HG02970 (cell line): ENCODE measurements around the gene TMEM108.

ENCODE experiments used
- ATAC-seq: cut with Tn5 transposase; IDR thresholded peaks from one replicate; pipeline ENCODE4 v1.9.1; 2021; ENCODE audit warnings: mild to moderate bottlenecking, moderate library complexity, moderate number of reproducible peaks; ENCODE audit not compliant: unreplicated experiment, low FRiP score

Gene TMEM108

GRCh38 chr3:133269393-133269792, 231.2 kb downstream of the TMEM108 start:
- no peak for ATAC-seq

DNA sequence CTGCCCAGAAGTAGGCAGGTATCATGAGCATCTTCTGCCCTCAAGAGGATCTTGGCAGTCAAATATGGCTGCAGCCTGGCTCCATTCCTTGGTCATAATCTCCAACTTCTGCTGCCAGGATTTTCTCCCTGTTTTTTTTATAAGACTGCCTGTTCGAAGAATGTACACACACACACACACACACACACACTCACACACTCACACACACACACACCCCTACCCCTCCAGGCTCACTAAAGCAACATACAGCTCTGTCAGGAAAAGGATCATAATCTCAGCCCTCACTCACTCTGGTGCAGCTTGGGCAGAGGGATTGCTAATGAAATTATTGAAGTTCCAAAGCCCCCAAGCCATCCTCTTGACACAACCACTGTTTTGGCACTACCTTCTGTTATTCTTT, 232.4 kb downstream of the TMEM108 start:
- ATAC-seq, result no peak

- ATAC-seq, result no peak
Observed at GRCh38 chr3:133271042-133271441, 232.9 kb downstream of the TMEM108 start.

GRCh38 chr3:133271539-133271938, 233.3 kb downstream of the TMEM108 start:
- ATAC-seq, result no peak

- no peak for ATAC-seq
Observed at GRCh38 chr3:133273346-133273745, 235.2 kb downstream of the TMEM108 start.

DNA sequence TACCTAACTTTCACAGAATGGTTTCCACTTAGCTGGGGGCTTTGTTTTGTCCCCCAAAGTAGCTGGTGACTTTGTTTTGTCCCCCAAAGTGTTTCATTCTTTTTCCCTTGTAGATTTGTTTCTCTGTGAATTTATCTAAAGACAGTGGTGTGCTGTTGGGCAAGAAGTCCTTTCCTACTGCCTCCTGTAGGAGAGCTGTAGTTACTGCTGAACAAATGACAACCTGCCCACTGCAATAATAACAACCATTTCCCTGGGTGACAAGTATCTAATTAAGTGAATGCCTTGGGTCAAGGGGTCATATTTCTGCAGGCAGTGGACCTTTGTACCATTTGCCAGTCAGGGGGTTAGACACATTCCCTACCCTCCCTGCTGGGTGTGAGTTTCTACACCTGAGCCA, 236.3 kb downstream of the TMEM108 start:
- no peak for ATAC-seq

GRCh38 chr3:133276594-133276993, 238.4 kb downstream of the TMEM108 start:
- no peak for ATAC-seq

DNA sequence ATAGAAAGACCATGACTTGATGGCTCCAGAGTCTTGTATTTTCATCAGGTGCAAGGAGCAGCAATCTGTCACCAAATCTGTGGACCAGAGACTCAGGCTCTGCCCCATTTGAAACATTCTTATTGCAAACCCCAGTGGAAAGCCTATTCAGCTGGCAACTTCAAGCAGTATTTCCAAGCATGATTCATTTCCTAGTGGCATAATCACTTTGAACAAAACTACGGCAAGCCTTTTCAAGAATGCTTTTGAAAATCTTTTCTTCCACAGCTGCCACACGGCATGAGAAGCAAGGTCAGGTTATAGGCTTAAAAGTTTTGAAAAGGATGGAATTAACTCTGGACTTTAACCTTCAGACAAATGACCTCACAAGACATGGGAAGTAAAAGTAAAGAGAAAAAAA, 239.6 kb downstream of the TMEM108 start:
- ATAC-seq, result no peak

DNA sequence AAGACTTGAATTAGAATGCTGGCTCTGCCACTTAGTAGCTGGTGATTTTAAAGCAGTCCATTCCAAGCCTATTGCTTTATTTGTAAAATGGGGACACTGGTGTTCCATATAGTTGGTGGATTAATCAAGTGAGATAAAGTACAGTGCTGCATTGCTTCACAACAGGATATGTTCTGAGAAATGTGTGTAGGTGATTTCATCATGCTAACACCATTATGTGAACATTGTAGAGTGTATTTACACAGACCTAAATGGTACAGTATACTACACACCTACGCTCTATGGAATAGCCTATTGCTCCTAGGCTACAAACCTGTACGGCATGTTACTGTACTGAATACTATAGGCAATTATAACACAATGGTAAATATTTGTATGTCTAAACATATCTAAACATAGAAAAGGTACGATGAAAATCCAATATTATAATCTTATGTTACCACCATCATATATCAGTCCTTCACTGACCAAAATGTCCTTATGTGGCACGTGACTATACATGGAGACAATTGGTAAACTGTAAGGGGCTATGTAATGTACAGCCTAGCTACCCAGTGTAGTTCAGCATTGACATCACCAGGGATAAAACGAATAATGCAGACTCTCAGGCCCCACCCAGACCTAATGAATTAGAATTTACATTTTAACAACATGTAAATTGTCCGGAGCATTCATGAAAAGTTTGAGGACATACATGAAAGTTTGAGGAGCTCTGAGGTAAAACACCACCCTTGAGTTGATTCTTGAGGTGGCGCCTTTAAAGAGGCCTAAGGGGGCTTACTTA, 240.3 kb downstream of the TMEM108 start:
- ATAC-seq, result no peak

- no peak for ATAC-seq
Observed at GRCh38 chr3:133280586-133280985, 242.4 kb downstream of the TMEM108 start.

DNA sequence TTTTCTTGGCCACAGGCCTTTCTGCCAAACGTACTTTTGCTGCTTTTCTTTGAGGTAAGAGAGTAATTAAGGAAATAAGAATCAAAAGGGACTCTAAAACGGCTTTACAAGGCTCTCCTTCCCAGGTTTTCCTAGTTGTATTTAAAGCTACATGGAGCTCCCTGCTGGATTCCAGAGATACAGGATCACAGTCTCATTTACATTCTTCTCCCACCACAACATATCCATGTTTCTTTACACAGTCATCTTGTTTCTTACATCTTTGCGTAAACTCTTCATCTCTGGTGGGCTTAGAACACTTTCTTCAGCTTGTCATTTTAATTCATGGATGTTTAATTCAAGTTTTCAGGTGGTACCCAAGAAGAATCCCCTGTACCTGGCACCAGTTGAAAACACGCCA, 244.0 kb downstream of the TMEM108 start:
- no peak for ATAC-seq

- ATAC-seq, result no peak
Observed at GRCh38 chr3:133283958-133284807, 246.0 kb downstream of the TMEM108 start.

- ATAC-seq, result no peak
Observed at GRCh38 chr3:133289322-133289721, 251.1 kb downstream of the TMEM108 start.

- no peak for ATAC-seq
Observed at GRCh38 chr3:133292296-133292695, 254.1 kb downstream of the TMEM108 start.

- ATAC-seq, result no peak
Observed at GRCh38 chr3:133293397-133294110, 255.4 kb downstream of the TMEM108 start.

DNA sequence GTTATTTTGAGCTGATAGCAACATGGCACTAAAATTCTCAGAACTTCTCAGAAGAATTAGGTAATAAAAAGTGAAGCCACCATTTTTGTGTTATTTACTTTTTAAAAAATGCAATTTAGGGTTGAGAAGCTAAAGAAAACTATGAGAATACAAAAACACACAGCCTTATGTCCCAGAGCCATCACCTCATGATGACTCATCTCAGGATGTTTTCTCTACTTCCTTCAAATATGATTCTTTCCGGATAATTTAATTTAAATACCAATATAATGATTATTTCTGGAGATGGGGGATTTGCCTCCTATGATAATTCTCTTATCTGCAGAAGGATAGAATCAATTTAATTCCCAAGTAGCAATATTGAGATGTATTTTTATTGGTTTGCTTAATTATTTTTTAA, 256.1 kb downstream of the TMEM108 start:
- no peak for ATAC-seq

DNA sequence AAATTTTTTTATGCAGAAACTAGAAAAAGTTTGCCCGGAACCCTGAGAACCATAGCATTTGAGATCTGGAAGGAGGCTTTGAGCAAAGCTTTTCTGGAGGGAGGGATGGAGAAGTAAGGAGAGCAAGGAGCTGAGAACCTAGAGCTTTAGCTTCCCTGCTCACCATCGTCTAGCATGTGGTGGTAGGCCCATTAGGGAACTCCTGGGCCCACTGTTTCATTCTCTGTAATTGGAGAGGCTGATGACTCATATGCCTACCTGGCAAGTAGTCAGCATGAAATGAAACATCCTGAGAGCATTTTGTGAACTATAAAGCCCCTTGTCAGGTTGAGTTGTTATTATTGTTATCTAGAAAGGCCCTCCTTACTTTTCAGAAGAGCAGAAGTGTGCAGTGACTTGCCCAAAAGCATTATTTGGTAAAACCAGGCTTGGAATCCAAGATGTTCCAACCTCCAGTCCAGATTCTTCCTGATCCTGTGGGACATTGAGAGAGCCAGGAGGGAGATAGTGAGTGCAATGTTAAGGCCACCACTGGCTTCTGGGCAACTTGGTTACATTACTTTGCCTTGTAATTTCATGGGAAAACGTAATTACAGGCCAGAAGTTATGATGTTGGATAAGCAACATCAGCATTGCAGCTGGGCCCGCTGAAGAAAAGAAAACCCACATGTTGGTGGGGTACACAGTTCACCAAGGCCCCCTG, 257.2 kb downstream of the TMEM108 start:
- ATAC-seq, result no peak

DNA sequence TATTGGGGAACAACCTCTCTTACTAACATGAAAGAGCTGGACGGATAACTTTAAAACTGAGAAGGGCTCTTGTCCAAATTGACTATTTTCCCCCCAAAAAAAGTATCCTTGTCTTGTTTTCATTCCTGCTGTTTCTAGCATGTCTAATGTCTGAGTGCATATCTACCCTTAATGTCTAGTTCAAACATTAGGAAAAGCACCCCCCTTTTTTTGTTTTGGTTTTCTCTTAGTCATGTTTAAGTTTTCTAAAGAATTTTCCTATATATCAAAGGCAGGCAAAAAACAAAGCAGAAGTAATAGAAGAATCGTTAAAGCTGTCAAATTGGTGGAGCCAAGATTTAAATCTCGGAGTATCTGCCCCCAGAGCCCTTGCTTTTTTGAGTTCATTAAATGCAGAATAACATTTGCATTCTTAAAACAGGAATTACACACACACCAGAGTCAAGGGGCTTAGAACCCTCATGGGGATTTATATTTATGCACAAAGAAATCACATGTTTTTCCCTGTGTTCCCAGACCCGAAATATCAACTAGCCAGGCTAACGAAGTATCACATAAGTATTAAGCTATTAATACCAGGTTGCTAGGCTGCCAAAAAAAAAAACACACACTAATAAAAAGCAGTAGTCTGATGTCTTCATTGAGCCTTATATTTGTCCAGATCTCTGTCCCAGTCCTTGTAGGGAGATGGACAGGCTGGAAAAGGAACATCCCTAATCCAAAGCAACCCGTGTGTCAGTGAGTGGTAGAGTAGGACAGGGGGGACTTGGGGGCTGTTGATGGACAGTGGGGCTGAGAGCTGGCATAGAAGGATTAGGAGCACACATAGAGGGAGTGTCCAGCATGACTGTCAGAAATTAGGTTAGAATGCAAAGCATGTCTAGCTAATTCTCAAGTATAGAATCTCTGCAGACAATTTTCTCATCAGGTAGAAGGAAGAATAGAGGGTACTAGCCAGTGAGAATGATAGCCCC, 258.0 kb downstream of the TMEM108 start:
- no peak for ATAC-seq

GRCh38 chr3:133296981-133297380, 258.8 kb downstream of the TMEM108 start:
- no peak for ATAC-seq
